ENCODE data around the gene RC3H2. TPM values are rescaled to one million over a fixed set of nuclear protein-coding genes. Genes with fewer than 3 reads are reported as not detected.
"Not testable (repeated sequence)": the region's sequence is repeated elsewhere in the genome, so short reads cannot be mapped to it uniquely, and the experiment has no call there.

Gene RC3H2
- total RNA-seq, 4 donors from 2014 or later, result 27.9 to 48.7 (median 41.7) TPM

- Histone ChIP-seq H3K27ac (peak overlapping the region in 2 of 4 donors; percentile 32 to 44), H3K9me3 (no peaks in the 10 kb centered on the region), H3K27me3 (no peaks in the 10 kb centered on the region), H3K4me1 (no peaks in the 10 kb centered on the region), H3K4me3 (no peak overlapping the region), H3K36me3 (peaks cover 0 to 27% (median 0%) of the 10 kb centered on the region in 3 donors)
- peak in 2 of 3 donors; percentile 47 to 71 for DNase-seq
- no peak for TF ChIP-seq POLR2A (IDR thresholded peaks at IDR 0.05)
- TF ChIP-seq, protein P1, sequence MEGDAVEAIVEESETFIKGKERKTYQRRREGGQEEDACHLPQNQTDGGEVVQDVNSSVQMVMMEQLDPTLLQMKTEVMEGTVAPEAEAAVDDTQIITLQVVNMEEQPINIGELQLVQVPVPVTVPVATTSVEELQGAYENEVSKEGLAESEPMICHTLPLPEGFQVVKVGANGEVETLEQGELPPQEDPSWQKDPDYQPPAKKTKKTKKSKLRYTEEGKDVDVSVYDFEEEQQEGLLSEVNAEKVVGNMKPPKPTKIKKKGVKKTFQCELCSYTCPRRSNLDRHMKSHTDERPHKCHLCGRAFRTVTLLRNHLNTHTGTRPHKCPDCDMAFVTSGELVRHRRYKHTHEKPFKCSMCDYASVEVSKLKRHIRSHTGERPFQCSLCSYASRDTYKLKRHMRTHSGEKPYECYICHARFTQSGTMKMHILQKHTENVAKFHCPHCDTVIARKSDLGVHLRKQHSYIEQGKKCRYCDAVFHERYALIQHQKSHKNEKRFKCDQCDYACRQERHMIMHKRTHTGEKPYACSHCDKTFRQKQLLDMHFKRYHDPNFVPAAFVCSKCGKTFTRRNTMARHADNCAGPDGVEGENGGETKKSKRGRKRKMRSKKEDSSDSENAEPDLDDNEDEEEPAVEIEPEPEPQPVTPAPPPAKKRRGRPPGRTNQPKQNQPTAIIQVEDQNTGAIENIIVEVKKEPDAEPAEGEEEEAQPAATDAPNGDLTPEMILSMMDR (IDR thresholded peaks at IDR 0.05), result no peak
Measured at GRCh38 chr9:122816163-122816867, 88.8 kb downstream of the RC3H2 start.

DNA sequence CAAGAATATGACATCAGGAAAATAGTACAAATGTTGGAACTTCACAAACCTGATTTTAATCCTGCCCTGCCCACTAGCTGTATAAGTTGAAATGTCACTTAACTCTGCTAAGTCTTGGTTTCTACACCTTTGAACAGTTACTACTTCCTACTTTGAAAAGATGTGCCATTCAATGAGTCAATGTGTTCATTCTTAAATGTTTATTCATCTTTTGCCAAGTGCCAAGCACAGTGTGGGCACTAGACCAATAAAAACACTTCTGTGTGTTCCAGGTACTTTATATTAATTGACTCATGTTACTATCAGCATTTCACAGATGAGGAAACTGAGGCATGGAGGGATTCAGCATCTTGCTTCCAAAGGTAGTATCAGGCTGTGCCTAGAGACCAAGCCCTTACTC, 89.6 kb downstream of the RC3H2 start:
- peaks cover 0 to 25% (median 0%) of the 10 kb centered on the region in 3 donors for H3K36me3 ChIP-seq
- no peak overlapping the region for H3K4me3 ChIP-seq
- no peaks in the 10 kb centered on the region for H3K4me1 ChIP-seq
- no peak for DNase-seq
- no peaks in the 10 kb centered on the region for H3K27me3 ChIP-seq
- no peak for TF ChIP-seq POLR2A (IDR thresholded peaks at IDR 0.05)
- H3K27ac ChIP-seq, result peak overlapping the region in 2 of 4 donors; percentile 32 to 44
- no peaks in the 10 kb centered on the region for H3K9me3 ChIP-seq

- H3K9me3 ChIP-seq, result no peaks in the 10 kb centered on the region
- no peak for TF ChIP-seq POLR2A (IDR thresholded peaks at IDR 0.05)
- TF ChIP-seq, protein P1 (IDR thresholded peaks at IDR 0.05), result no peak
- DNase-seq, result no peak
Measured at GRCh38 chr9:122814545-122814944, 90.6 kb downstream of the RC3H2 start.

GRCh38 chr9:122812736-122813135, 92.4 kb downstream of the RC3H2 start:
- TF ChIP-seq, protein P1 (IDR thresholded peaks at IDR 0.05), result no peak
- no peak for TF ChIP-seq POLR2A (IDR thresholded peaks at IDR 0.05)
- Histone ChIP-seq H3K27me3 (no peaks in the 10 kb centered on the region), H3K9me3 (no peaks in the 10 kb centered on the region), H3K27ac (no peak overlapping the region), H3K4me3 (no peak overlapping the region), H3K4me1 (no peaks in the 10 kb centered on the region), H3K36me3 (peaks cover 0 to 9% (median 0%) of the 10 kb centered on the region in 3 donors)
- no peak for DNase-seq

More at GRCh38 chr9:122814545-122814944, 90.6 kb downstream of the RC3H2 start:
- no peak overlapping the region for H3K27ac ChIP-seq
- H3K4me3 ChIP-seq, result no peak overlapping the region
- H3K27me3 ChIP-seq, result no peaks in the 10 kb centered on the region
- H3K36me3 ChIP-seq, result peaks cover 0 to 15% (median 0%) of the 10 kb centered on the region in 3 donors
- no peaks in the 10 kb centered on the region for H3K4me1 ChIP-seq

GRCh38 chr9:122810306-122810946, 94.7 kb downstream of the RC3H2 start:
- H3K4me1 ChIP-seq, result no peaks in the 10 kb centered on the region
- no peaks in the 10 kb centered on the region for H3K36me3 ChIP-seq
- peak; percentile 62 to 91 (median 79) for DNase-seq
- no peak for TF ChIP-seq POLR2A (IDR thresholded peaks at IDR 0.05)
- TF ChIP-seq, protein P1 (IDR thresholded peaks at IDR 0.05), result peak; percentile 43 to 93 (median 83)
- no peaks in the 10 kb centered on the region for H3K27me3 ChIP-seq
- no peak overlapping the region for H3K4me3 ChIP-seq
- H3K27ac ChIP-seq, result no peak overlapping the region
- no peaks in the 10 kb centered on the region for H3K9me3 ChIP-seq

- H3K4me3 ChIP-seq, DNase-seq: not testable (repeated sequence)
Measured at GRCh38 chr9:122809261-122809660, 95.9 kb downstream of the RC3H2 start.

More at GRCh38 chr9:122809261-122809660, 95.9 kb downstream of the RC3H2 start:
- H3K4me1 ChIP-seq, H3K9me3 ChIP-seq, H3K27me3 ChIP-seq, H3K27ac ChIP-seq, H3K36me3 ChIP-seq: not testable (repeated sequence)

Measured in Peyer's patch (tissue), 4 donors.